Activated T-cell treated with anti-CD3 and anti-CD28 coated beads, Interleukin-2, amount 50 U/mL, for 1 hour (primary cell): ENCODE results near the gene SREK1.
"Not testable (repeated sequence)": the region's sequence is repeated elsewhere in the genome, so short reads cannot be mapped to it uniquely, and the experiment has no call there.

Experiments
- DNase-seq: peaks from one replicate; pipeline ENCODE4 v3.0.0-alpha.2; 2020

The SREK1 gene

GRCh38 chr5:66144074-66144833, at the start of gene SREK1:
SREK1 (plus strand) TSS chr5:66144300; CDS start chr5:66144377, 77 bp downstream.
- DNase-seq: peak; percentile 90

GRCh38 chr5:66100851-66101250, 43.2 kb upstream of the SREK1 start:
- DNase-seq: no peak

- no peak for DNase-seq
Measured at GRCh38 chr5:66113160-66113559, 30.9 kb upstream of the SREK1 start.

GRCh38 chr5:66118304-66118703, 25.8 kb upstream of the SREK1 start:
- DNase-seq: no peak

- no peak for DNase-seq
Measured at GRCh38 chr5:66122379-66123034, 21.6 kb upstream of the SREK1 start.

- no peak for DNase-seq
Measured at GRCh38 chr5:66129144-66129543, 15.0 kb upstream of the SREK1 start.

- DNase-seq: no peak
Measured at GRCh38 chr5:66130493-66130892, 13.6 kb upstream of the SREK1 start.

- DNase-seq: no peak
Measured at GRCh38 chr5:66134407-66134861, 9.7 kb upstream of the SREK1 start.

- no peak for DNase-seq
Measured at GRCh38 chr5:66136053-66136452, 8.0 kb upstream of the SREK1 start.

- not testable (repeated sequence) for DNase-seq
Measured at GRCh38 chr5:66136944-66137343, 7.2 kb upstream of the SREK1 start.

GRCh38 chr5:66138637-66139317, 5.3 kb upstream of the SREK1 start:
- DNase-seq: no peak

- no peak for DNase-seq
Measured at GRCh38 chr5:66139318-66139712, 4.8 kb upstream of the SREK1 start.

- no peak for DNase-seq
Measured at GRCh38 chr5:66142417-66142816, 1.7 kb upstream of the SREK1 start.

- no peak for DNase-seq
Measured at GRCh38 chr5:66143473-66144073, 527 bp upstream of the SREK1 start.

GRCh38 chr5:66144834-66145390, 812 bp downstream of the SREK1 start:
- DNase-seq: no peak

GRCh38 chr5:66145737-66146136, 1.6 kb downstream of the SREK1 start:
- no peak for DNase-seq

GRCh38 chr5:66149950-66150349, 5.8 kb downstream of the SREK1 start:
- no peak for DNase-seq

- no peak for DNase-seq
Measured at GRCh38 chr5:66151030-66151429, 6.9 kb downstream of the SREK1 start.

GRCh38 chr5:66151491-66151890, 7.4 kb downstream of the SREK1 start:
- no peak for DNase-seq

GRCh38 chr5:66157046-66157445, 12.9 kb downstream of the SREK1 start:
- DNase-seq: no peak

GRCh38 chr5:66161356-66161755, 17.3 kb downstream of the SREK1 start:
- no peak for DNase-seq

- DNase-seq: no peak
Measured at GRCh38 chr5:66164044-66164790, 20.1 kb downstream of the SREK1 start.
